Fibroblast of villous mesenchyme (primary cell): ENCODE results near the gene RBM47. TPM values are rescaled to one million over a fixed set of nuclear protein-coding genes. Genes with fewer than 3 reads are reported as not detected.

Experiments
- DNase-seq: peaks from one replicate; pipeline ENCODE4 v3.0.0-alpha.2; 2010; ENCODE audit warnings: low read depth
- H3K4me3 ChIP-seq: 2 replicates; pipeline ENCODE4 v1.5.1; 2011; ENCODE audit warnings: low read depth, mild to moderate bottlenecking, low read length
- total RNA-seq: library from RNA; depleted of rRNA; stranded (reverse); fragments of >200 nt; gene quantifications from 2 replicates; pipeline ENCODE4 v1.2.3, GENCODE V29; 2012
- TF ChIP-seq, protein P1 (sequence below): IDR thresholded peaks from 2 replicates; pipeline ENCODE4 v1.5.1; 2012; ENCODE audit warnings: low read depth, mild to moderate bottlenecking, low read length; ENCODE audit not compliant: insufficient read depth

The RBM47 gene
- total RNA-seq, 1 donor = 0.86 TPM

DNA sequence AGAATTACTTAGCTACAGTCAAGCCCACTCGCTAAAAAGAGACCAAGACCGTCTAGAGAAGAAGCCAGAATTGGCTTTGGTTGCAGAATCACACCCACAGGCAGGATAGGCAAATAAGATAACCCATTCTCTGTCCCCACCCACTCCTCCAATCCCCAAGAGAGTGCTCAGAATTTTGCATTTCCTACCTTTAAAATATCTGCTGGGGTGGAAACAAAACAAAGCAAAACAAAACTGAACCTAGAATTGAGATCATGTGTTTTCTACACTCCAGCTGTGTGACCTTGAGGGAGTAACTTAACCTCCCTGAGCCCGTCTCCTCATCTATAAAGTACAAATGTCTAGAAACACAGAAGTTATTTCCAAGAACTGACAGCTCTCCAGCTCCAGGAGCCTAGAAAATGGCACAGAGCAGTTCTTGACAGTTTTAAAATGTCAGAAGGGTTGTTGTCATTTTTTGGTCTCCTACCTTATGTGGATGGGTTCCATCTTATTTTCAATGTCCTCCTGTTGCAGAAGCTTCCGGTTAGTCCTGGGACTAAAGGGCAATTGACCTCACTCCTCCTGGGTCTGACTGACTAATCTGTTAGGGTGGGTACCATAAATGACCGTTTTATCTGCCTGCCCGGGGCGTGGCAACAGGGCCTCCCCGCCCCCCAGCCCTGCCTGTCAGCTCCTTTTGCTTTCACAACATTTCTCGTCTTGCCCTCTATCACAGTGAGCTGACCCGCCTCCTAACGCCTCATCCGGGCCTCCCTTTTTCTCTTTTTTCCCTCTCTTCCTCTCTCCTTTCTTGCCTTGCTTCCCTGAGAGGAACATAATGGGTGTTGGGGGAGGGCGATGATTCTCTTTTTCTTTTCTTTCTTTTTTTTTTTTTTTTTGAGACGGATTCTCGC, 114.0 kb downstream of the RBM47 start:
- peak; percentile 49 for DNase-seq
- no peak overlapping the region for H3K4me3 ChIP-seq
- TF ChIP-seq, protein P1, sequence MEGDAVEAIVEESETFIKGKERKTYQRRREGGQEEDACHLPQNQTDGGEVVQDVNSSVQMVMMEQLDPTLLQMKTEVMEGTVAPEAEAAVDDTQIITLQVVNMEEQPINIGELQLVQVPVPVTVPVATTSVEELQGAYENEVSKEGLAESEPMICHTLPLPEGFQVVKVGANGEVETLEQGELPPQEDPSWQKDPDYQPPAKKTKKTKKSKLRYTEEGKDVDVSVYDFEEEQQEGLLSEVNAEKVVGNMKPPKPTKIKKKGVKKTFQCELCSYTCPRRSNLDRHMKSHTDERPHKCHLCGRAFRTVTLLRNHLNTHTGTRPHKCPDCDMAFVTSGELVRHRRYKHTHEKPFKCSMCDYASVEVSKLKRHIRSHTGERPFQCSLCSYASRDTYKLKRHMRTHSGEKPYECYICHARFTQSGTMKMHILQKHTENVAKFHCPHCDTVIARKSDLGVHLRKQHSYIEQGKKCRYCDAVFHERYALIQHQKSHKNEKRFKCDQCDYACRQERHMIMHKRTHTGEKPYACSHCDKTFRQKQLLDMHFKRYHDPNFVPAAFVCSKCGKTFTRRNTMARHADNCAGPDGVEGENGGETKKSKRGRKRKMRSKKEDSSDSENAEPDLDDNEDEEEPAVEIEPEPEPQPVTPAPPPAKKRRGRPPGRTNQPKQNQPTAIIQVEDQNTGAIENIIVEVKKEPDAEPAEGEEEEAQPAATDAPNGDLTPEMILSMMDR = no peak

DNA sequence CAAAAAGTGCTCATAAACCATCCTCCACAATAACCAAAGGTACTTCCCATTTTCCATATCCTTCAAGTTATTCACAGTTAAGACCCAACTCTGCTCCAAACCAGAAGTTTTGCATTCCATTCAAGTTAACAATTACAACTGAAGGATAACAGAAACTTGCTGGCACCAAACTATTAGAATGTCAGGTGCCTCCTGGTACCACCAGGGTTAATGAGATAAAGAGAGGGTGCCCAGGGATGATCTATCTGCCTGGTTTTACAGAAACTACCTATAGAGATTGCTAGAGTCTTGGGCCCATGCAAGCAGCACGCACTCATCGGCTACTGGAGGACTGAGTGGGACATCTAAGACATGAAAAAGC, 114.6 kb downstream of the RBM47 start:
- H3K4me3 ChIP-seq = no peak overlapping the region
- TF ChIP-seq, protein P1 = no peak
- DNase-seq = no peak

DNA sequence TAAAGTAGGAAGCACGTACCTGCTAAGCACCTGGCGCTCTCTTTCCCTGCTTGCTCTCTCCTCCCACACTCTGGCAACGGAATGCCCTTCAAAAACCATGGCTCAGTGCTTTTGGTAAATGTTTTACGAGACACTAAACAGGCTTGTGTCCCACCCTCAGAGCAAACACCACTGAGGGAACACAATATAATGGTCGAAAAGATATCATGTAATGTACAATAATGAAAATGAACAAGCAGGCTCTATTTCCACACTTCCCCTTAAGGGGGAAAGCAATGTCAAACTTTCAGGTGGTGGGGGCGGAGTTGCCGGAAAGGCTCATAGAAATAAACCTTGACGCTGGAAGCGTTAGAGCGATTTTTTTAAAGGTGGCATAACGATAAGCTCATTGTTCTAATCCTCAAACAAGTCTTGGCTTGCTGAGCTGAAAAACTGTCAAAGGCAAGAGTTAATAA, 115.1 kb downstream of the RBM47 start:
- DNase-seq = no peak
- TF ChIP-seq, protein P1 = no peak

DNA sequence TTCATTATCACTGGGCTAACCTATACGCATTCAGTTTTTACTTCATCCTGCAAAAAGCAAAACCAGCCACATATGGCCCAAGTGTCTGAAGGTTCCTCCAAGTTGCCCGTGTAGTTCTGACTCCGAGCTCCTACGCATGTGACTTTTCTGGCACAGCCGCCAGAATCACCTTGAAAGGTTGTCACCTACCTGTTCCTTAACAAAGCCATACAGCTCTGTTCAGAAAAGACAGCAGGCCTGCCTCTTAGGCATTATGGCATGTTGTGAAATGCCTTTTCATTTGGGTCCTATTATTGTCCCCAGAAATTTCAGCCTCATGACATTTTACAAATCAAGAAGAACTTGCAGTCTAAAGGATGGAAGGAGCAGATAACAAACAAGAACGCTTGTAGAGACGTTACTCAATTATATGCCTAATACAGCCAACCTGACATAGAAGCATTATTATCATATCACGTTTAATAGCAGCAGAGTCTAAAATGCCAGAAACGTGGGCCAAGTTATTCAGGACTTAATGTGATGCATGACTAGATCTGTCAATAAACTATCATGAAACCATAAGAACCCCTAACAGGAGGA, 118.5 kb downstream of the RBM47 start:
- DNase-seq = no peak
- TF ChIP-seq, protein P1 = no peak
- H3K4me3 ChIP-seq = no peak overlapping the region

More for the DNA sequence above, 115.1 kb downstream of the RBM47 start:
- no peak overlapping the region for H3K4me3 ChIP-seq

DNA sequence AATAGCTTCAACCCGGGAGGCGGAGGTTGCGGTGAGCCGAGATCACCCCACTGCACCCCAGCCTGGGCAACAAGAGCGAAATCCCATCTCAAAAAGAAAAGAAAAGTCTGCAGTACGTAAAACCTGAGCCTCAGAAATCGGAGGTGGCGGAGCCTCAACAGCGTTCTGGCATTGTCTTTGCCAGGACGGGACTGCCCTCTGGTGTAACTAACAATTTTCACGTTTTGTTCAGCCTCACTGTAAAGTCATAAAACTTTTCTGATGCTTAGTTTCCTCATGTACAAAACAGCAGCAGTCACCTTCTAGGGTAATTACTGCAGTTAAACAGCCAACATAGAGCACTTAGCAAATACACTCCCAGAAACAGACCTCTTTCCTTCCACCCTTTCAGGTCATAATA, 121.7 kb downstream of the RBM47 start:
- no peak for DNase-seq
- no peak overlapping the region for H3K4me3 ChIP-seq
- TF ChIP-seq, protein P1 = peak; percentile 20

DNA sequence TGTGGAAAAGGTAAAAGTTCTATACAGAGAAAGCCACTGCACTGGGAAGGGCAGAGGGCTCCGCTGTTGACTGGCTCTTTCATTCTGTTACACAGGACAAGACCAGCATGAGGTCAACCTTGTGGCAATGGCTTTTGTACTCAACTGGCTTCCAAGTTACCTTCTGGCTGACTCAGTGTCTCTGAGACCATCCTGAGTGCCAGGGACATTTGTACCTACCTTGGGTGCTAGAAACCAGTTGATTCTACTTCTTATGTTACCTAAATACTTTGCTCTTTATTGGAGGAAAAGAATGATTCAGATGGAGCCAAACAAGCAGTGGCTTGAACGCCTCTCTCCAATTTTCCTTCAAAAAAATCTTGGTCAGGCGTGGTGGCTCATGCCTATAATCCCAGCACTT, 123.2 kb downstream of the RBM47 start:
- H3K4me3 ChIP-seq = no peak overlapping the region
- no peak for DNase-seq
- TF ChIP-seq, protein P1 = no peak
